Tibial artery (tissue), 4 donors: Measurements from ENCODE around the gene RND2.
A peak's percentile ranks its signal among the peaks of the same experiment; 100 is the strongest.
"Not testable (repeated sequence)": the region's sequence is repeated elsewhere in the genome, so short reads cannot be mapped to it uniquely, and the experiment has no call there.

ENCODE experiments used
- DNase-seq, 2 donors: peaks; one replicate each; pipeline ENCODE4 v3.0.0-alpha.2; 2019
- H3K27ac ChIP-seq, 2 donors: fragments of 200-600 bp; sonication (generic) in 1 of 2; 1 replicate in 1 of 2; 2 replicates in 1 of 2; pipeline ENCODE4 v1.5.1; 2018 to 2019; ENCODE audit warnings: mild to moderate bottlenecking in 1 of 2
- H3K27me3 ChIP-seq, 2 donors: fragments of 200-600 bp; sonication (generic) in 1 of 2; one replicate each; pipeline versions ENCODE4 v1.5.1 to v1.6.0; 2016 to 2019
- H3K36me3 ChIP-seq, 3 donors: fragments of 200-600 bp; sonication (generic) in 2 of 3; one replicate each; pipeline ENCODE4 v1.5.1; 2016 to 2019; ENCODE audit warnings: mild to moderate bottlenecking in 2 of 3
- H3K4me1 ChIP-seq, 4 donors: fragments of 200-600 bp; sonication (generic) in 2 of 4; 1 replicate in 3 of 4; 2 replicates in 1 of 4; pipeline ENCODE4 v1.5.1; 2016 to 2019
- H3K4me3 ChIP-seq, 2 donors: fragments of 200-600 bp; sonication (generic) in 1 of 2; 1 replicate in 1 of 2; 2 replicates in 1 of 2; pipeline ENCODE4 v1.5.1; 2018 to 2019; ENCODE audit warnings: mild to moderate bottlenecking in 2 of 2
- H3K9me3 ChIP-seq, 3 donors: fragments of 200-600 bp; sonication (generic) in 1 of 3; one replicate each; pipeline ENCODE4 v1.5.1; 2016 to 2019
- intact Hi-C: fragments of 100-400 bp; cut with DNase I; formaldehyde crosslinking; loops from one replicate; pipeline ENCODE4 v1.15.0; 2023; ENCODE audit warnings: low total_unique reads
- TF ChIP-seq, protein P1 (sequence below), 2 experiments: fragments of 200-600 bp in 1 of 2; fragments of 450-650 bp in 1 of 2; IDR thresholded peaks; one replicate each; pipeline ENCODE4 v1.5.1; 2017 to 2019; ENCODE audit warnings: antibody characterized with exemption in 2 of 2, mild to moderate bottlenecking in 1 of 2, moderate library complexity in 1 of 2

The RND2 gene

DNA sequence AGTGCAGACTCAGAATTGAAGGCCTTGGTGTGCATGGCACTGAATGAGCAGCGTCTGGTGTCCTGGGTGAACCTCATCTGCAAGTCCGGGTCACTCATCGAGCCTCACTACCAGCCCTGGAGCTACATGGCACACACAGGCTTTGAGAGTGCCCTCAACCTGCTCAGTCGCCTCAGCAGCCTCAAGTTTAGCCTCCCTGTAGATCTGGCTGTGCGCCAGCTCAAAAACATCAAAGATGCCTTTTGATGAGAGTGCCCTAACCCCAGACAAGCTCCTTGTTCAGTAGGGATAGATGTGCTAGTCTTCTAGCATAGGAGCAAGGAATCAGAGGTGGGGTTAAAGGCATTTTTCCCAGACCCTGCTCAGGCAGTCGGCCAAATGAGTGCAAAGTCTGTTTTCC, 33.6 kb upstream of the RND2 start:
- TF ChIP-seq, protein P1, sequence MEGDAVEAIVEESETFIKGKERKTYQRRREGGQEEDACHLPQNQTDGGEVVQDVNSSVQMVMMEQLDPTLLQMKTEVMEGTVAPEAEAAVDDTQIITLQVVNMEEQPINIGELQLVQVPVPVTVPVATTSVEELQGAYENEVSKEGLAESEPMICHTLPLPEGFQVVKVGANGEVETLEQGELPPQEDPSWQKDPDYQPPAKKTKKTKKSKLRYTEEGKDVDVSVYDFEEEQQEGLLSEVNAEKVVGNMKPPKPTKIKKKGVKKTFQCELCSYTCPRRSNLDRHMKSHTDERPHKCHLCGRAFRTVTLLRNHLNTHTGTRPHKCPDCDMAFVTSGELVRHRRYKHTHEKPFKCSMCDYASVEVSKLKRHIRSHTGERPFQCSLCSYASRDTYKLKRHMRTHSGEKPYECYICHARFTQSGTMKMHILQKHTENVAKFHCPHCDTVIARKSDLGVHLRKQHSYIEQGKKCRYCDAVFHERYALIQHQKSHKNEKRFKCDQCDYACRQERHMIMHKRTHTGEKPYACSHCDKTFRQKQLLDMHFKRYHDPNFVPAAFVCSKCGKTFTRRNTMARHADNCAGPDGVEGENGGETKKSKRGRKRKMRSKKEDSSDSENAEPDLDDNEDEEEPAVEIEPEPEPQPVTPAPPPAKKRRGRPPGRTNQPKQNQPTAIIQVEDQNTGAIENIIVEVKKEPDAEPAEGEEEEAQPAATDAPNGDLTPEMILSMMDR (IDR thresholded peaks at IDR 0.05): no peak
- H3K9me3 ChIP-seq: no peaks in the 10 kb centered on the region
- intact Hi-C loops: no loop called here
- H3K36me3 ChIP-seq: peaks cover 52 to 83% (median 72%) of the 10 kb centered on the region in 3 donors
- H3K27ac ChIP-seq: no peak overlapping the region
- H3K27me3 ChIP-seq: no peaks in the 10 kb centered on the region
- no peak for DNase-seq
- H3K4me3 ChIP-seq: no peak overlapping the region
- H3K4me1 ChIP-seq: no peaks in the 10 kb centered on the region

DNA sequence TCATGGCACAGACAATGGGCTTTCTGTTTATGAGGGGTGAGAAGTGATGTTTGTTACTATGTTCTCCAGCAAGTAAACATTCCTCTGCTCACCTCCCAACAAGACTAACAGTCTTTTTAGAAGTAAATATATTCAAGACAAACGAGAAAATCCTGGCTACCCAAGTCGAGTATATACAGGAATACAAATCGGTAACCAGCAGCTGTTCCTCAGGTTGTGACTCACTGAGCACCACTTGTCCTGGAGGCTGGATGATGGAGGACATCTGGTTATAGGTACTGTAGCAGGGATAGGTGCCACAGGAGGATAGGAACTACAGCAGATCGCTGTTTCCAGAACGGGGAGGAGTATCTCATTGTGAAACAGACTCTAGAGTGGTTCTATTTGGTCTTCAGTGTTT, 32.2 kb upstream of the RND2 start:
- TF ChIP-seq, protein P1 (IDR thresholded peaks at IDR 0.05): no peak
- Histone ChIP-seq H3K9me3 (no peaks in the 10 kb centered on the region), H3K27me3 (no peaks in the 10 kb centered on the region), H3K4me3 (no peak overlapping the region), H3K36me3 (peaks cover 39 to 69% (median 58%) of the 10 kb centered on the region in 3 donors), H3K27ac (no peak overlapping the region), H3K4me1 (peaks cover 0 to 7% (median 5%) of the 10 kb centered on the region in 4 donors)
- DNase-seq: no peak
- intact Hi-C loops: no loop called here

DNA sequence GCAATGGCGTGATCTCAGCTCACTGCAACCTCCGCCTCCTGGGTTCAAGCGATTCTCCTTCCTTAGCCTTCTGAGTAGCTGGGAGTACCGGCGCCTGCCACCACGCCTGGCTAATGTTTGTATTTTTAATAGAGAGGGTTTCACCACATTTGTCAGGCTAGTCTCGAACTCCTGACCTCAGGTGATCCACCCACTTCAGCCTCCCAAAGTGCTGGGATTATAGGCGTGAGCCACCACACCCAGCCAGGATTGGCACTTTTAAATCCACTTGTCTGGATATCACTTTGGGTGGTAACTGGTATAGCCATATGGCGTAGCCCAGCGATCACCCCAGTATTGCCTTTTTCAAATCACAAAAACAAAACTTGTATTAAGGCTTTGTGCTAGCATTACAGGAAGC, 31.1 kb upstream of the RND2 start:
- DNase-seq, H3K27me3 ChIP-seq, H3K4me3 ChIP-seq, intact Hi-C loops, H3K9me3 ChIP-seq, H3K27ac ChIP-seq: not testable (repeated sequence)
- Histone ChIP-seq H3K36me3 (peaks cover 29 to 59% (median 47%) of the 10 kb centered on the region in 3 donors), H3K4me1 (peaks cover 0 to 11% (median 7%) of the 10 kb centered on the region in 4 donors)

DNA sequence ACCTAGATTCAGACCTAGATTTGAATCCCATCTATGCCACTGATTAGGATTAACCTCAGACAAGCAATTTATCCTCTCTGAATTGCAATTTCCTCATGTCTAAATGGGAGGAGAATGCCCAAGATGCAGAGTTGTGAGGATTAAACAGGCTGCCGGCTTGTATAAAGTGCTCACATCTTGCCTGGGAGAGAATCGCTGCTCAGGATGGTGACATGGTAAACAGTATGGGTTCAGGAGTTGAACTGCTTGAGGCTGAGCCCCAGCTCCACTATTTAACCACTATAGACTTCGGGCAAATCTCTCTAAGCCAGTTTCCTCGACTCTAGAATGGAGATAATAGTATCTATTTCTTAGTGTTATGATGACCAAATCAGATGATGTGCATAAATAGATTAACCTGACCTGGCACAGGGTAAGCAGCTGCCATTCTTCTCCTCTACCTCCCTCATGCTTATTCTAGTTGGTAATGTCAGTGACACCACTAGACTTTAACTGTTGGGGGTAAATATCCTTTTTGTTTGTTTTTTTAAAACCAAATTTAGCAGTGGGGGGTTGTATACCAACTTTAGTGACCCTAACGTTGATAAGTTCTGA, 27.5 kb upstream of the RND2 start:
- no peak for DNase-seq
- H3K27me3 ChIP-seq: no peaks in the 10 kb centered on the region
- H3K9me3 ChIP-seq: no peaks in the 10 kb centered on the region
- H3K4me3 ChIP-seq: peak overlapping the region; percentile 30 to 74
- intact Hi-C loops: loop anchor here (5.0 kb wide), 1 partner anchor 155 kb away; the partner anchor contains the start of gene AOC2
- H3K27ac ChIP-seq: peak overlapping the region; percentile 76 to 77
- peaks cover 0 to 20% (median 17%) of the 10 kb centered on the region in 4 donors for H3K4me1 ChIP-seq
- TF ChIP-seq, protein P1 (IDR thresholded peaks at IDR 0.05): no peak
- peaks cover 28 to 51% (median 41%) of the 10 kb centered on the region in 3 donors for H3K36me3 ChIP-seq

DNA sequence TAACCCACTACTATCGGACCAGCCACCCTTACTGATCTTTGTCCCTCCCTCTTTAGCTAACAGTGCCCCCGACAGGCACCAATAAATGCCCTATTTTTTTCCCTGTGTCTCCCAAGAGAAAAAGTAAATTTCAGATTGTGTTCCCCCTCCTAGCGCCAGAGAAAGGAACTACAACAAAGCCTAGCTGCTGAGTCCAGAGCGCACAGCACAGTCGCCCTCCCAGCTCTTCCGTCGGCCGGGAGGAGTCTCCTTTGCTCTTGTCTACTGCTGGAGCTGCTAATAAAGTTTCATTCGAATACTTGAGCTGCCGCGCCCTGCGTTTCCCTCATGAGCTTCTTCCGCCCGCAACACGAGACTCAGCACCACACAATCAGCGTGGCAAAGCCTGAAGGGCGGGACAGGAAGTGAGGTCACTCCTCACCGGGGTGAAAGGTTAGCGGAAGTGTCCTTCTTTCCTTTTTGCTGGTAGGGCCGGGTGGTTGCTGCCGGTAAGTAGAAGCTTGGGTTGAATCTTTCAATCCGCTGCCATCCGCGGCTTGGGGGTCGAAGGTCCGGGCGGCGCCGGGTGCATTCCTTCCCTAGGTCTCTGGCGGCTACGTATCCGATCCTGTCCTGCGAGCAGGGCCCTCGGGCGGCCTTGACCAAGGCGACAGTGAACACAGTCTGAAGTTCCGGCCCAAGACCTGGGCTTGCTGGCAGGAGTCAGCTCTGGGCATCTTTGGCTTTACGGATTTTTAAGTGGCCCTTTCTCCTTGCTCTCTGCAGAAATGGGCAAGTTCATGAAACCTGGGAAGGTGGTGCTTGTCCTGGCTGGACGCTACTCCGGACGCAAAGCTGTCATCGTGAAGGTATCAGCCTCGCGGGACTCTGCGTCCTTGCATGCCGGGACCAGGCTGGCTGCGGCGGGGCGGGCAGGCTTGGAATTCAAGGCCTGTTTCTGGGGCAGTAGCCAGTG, 26.8 kb upstream of the RND2 start, which contains the start of gene RPL27:
Gene RPL27 (plus strand): TSS at position 436 of the 955 bp plus-strand sequence. CDS start 332 bp downstream, at position 768.
- Histone ChIP-seq H3K4me3 (peak within 1 kb of the TSS; percentile 57 to 74), H3K9me3 (no peaks in the 10 kb centered on the region), H3K36me3 (peaks cover 31 to 51% (median 39%) of the 10 kb centered on the region in 3 donors), H3K27me3 (no peaks in the 10 kb centered on the region), H3K27ac (peak within 1 kb of the TSS; percentile 83 to 85), H3K4me1 (peaks cover 0 to 20% (median 17%) of the 10 kb centered on the region in 4 donors)
- DNase-seq: peak; percentile 99 to 100
- intact Hi-C loops: loop anchor here (5.0 kb wide), 1 partner anchor 156 kb away; the partner anchor contains the start of gene AOC2
- TF ChIP-seq, protein P1 (IDR thresholded peaks at IDR 0.05): peak; percentile 90 to 94
